GM19193 (cell line): ENCODE results near the gene NUP50.

Experiments
- POLR2A ChIP-seq: IDR thresholded peaks from 4 replicates; pipeline ENCODE4 v1.6.1; 2011; ENCODE audit not compliant: insufficient read depth, insufficient read length; ENCODE audit errors: extremely low read depth

Gene NUP50

DNA sequence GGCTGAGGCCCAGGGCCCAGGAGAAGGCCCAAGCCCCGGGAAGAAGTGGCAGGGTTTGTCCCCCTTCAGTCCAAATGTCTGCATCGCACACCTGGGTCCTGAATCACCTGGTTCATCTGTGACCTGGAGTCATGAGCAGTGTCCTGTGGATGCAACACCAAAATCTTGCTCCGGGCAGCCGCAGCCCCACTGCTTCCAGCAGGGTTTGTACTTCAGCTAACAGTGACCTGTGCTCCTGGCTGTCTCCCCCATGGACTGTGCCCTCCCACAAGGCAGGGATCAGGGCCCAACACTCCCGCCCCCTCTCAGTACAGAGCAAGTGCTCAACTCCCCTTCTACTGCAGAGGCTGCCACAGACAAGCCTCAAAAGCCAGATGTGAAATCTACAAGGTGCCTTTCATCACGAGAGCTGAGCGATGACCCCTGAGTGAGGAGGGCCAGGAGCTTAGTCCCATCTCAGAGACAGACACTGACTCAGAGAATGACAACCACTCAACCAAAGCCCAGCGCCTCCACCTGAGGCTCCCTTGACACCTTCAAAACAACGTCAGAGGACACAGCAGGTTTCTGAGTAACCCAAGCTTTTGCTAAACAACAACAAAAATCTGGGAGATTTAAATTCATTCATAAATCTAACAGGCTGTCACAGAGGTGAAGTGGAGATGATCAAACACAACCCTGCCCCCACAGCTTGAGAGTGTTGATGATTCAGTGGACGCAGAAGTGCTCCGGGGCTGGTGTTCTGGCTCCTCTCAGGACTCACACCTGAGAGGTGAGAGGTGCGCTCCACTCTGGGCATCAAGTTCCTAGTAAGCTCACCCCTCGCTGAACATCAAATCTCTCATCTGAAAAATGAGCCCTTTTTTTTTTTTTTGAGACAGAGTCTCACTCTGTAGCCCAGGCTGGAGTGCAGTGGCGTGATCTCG lies 73.6 kb downstream of the NUP50 start:
- no peak for TF ChIP-seq POLR2A
